ENCODE results near the gene UCN2. TPM values are rescaled to one million over a fixed set of nuclear protein-coding genes. Genes with fewer than 3 reads are reported as not detected.

Gene UCN2
- total RNA-seq, 2 donors from 2014 or later: not detected

DNA sequence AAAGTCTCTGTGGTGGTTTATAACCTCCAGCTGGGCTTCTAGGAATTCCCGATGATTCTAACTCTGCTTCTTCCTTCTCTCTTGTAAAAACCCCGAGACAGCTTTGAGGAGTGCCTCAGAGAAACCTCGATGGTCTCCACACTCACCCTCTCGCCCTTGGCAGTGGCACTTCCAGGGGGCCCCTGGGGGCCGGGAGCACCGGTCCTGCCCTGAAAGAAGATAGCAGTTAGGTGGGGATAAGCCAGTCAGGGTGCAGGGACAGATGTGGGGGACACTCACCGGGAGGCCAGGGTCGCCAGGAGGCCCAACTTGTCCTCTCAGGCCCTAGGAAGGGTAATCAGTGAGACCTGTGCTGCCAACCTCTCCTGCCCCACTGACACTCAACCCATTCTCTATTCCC, 21.8 kb upstream of the UCN2 start:
- TF ChIP-seq, protein P1, sequence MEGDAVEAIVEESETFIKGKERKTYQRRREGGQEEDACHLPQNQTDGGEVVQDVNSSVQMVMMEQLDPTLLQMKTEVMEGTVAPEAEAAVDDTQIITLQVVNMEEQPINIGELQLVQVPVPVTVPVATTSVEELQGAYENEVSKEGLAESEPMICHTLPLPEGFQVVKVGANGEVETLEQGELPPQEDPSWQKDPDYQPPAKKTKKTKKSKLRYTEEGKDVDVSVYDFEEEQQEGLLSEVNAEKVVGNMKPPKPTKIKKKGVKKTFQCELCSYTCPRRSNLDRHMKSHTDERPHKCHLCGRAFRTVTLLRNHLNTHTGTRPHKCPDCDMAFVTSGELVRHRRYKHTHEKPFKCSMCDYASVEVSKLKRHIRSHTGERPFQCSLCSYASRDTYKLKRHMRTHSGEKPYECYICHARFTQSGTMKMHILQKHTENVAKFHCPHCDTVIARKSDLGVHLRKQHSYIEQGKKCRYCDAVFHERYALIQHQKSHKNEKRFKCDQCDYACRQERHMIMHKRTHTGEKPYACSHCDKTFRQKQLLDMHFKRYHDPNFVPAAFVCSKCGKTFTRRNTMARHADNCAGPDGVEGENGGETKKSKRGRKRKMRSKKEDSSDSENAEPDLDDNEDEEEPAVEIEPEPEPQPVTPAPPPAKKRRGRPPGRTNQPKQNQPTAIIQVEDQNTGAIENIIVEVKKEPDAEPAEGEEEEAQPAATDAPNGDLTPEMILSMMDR (IDR thresholded peaks at IDR 0.05): no peak
- no peaks in the 10 kb centered on the region for H3K27me3 ChIP-seq
- H3K4me1 ChIP-seq: no peaks in the 10 kb centered on the region
- no peak for DNase-seq (ENCODE audit: low spot score)
- no peak overlapping the region for H3K27ac ChIP-seq
- H3K4me3 ChIP-seq: no peak overlapping the region
- H3K36me3 ChIP-seq: no peaks in the 10 kb centered on the region
- H3K9me3 ChIP-seq: no peaks in the 10 kb centered on the region

DNA sequence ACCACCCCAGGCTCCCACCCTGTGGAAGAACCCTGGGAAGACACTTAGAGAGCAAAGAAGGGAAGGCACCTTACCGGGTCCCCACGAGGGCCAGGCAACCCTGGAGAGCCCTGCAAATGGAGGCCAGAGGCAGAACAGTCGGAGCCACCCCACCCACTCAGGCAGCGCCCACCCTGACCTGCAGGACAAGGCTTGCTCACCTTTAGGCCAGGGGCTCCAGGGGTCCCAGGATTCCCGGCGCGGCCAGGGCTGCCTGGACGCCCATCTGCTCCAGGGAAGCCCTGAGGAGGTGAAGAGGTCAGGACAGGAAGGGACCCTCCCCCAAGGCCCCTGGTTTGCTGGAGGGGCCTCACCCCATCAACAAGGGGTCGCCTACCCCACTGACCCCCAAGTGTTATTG, 21.3 kb upstream of the UCN2 start:
- Histone ChIP-seq H3K4me3 (no peak overlapping the region), H3K36me3 (no peaks in the 10 kb centered on the region), H3K27ac (no peak overlapping the region), H3K27me3 (no peaks in the 10 kb centered on the region), H3K9me3 (no peaks in the 10 kb centered on the region), H3K4me1 (no peaks in the 10 kb centered on the region)
- no peak for DNase-seq (ENCODE audit: low spot score)
- TF ChIP-seq, protein P1 (IDR thresholded peaks at IDR 0.05): no peak

DNA sequence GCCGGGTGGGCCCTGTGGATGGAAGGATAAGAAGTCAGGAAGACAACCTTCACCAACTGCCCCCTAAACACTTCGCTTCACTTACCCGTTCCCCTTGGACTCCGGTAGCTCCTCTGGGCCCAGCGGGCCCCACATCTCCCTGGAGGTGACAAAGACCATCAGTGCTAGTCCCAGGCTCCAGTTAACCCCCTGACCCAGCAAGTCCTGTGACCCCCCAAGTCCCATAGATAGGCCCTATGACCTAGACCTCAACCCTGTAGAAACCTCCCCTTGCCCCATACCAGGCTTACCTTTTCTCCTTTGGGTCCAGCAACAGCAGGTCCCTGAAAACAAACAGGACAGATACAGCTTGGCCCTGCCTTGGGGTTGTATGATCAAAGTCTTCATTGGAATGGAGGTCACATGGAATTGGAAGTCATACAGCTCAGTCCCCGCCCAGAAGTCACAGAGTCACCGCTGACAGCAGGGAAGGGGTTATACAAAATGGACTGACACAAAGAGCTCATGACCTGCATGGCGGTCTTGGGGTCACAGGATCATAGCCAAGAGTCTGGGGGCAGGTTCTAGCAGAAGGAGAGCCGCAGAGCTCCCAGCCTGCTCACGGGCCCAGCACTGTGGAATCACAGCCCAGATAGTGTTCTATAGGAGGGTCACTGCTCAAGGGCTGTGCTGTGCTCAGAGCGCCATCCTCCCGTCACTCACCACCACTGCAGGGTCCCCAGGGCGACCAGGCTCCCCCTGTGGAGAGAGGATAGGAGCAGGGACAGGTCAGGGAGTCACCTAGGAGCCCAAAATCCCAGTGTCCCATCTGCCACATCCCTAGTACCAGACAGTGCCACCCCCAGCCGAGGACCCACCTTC, 18.3 kb upstream of the UCN2 start:
- Histone ChIP-seq H3K4me3 (no peak overlapping the region), H3K36me3 (no peaks in the 10 kb centered on the region), H3K4me1 (no peaks in the 10 kb centered on the region), H3K27me3 (no peaks in the 10 kb centered on the region), H3K9me3 (no peaks in the 10 kb centered on the region), H3K27ac (no peak overlapping the region)
- DNase-seq (ENCODE audit: low spot score): no peak
- TF ChIP-seq, protein P1 (IDR thresholded peaks at IDR 0.05): no peak

DNA sequence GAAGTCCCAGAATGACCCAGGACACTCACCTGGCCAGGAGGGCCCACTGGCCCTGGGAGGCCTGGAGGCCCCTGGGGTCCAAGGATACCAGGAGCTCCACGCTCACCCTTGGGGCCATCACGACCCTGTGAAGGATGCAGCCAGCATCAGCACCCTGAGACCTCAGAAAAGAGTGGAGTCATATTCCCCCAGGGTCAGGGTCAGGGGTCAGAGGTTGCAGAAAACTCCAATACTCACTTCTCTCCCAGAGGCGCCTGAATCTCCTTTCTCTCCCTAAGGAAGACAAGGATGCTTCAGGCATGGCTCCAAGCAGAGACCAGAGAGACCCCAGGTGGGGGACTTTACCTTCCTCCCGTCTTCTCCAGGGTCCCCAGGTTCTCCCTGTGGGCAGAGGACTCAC, 13.1 kb upstream of the UCN2 start:
- no peaks in the 10 kb centered on the region for H3K27me3 ChIP-seq
- no peaks in the 10 kb centered on the region for H3K4me1 ChIP-seq
- no peak for DNase-seq (ENCODE audit: low spot score)
- no peak overlapping the region for H3K4me3 ChIP-seq
- H3K36me3 ChIP-seq: no peaks in the 10 kb centered on the region
- TF ChIP-seq, protein P1 (IDR thresholded peaks at IDR 0.05): no peak
- no peak overlapping the region for H3K27ac ChIP-seq
- no peaks in the 10 kb centered on the region for H3K9me3 ChIP-seq

DNA sequence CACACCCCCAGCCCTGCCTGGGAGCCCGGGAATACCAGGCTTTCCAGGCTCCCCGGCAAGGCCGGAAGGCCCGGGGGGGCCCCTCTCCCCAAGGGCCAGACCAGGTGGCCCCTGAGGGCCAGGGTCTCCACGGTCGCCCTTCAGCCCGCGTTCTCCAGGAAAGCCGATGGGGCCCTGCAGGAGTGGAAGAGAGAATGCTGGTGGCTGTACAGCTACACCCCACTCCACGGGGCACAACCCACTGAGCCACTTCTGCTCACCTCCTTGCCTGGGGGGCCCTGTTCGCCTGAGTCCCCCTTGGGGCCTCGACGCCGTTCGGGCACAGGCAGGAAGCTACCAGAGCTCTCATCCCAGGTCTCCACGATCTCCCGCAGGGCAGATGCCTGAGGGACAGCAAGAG, 11.8 kb upstream of the UCN2 start:
- TF ChIP-seq, protein P1 (IDR thresholded peaks at IDR 0.05): no peak
- Histone ChIP-seq H3K36me3 (no peaks in the 10 kb centered on the region), H3K9me3 (no peaks in the 10 kb centered on the region), H3K27me3 (no peaks in the 10 kb centered on the region), H3K4me3 (no peak overlapping the region), H3K27ac (no peak overlapping the region), H3K4me1 (no peaks in the 10 kb centered on the region)
- no peak for DNase-seq (ENCODE audit: low spot score)
